Suprapubic skin (tissue), 4 donors: Measurements from ENCODE around the gene OOSP1. TPM values are rescaled to one million over a fixed set of nuclear protein-coding genes. Genes with fewer than 3 reads are reported as not detected.

Experiments used
- DNase-seq, 2 donors: peaks; one replicate each; pipeline ENCODE4 v3.0.0-alpha.2; 2019; ENCODE audit warnings: low spot score in 2 of 2
- H3K27ac ChIP-seq: fragments of 200-600 bp; sonication (generic); one replicate; pipeline ENCODE4 v1.5.1; 2019
- H3K27me3 ChIP-seq: fragments of 200-600 bp; sonication (generic); one replicate; pipeline ENCODE4 v1.5.1; 2019
- H3K36me3 ChIP-seq: fragments of 200-600 bp; sonication (generic); one replicate; pipeline ENCODE4 v1.5.1; 2019
- H3K4me1 ChIP-seq: fragments of 200-600 bp; sonication (generic); one replicate; pipeline ENCODE4 v1.5.1; 2019
- H3K4me3 ChIP-seq: fragments of 200-600 bp; sonication (generic); one replicate; pipeline ENCODE4 v1.5.1; 2019; ENCODE audit warnings: mild to moderate bottlenecking
- H3K9me3 ChIP-seq: fragments of 200-600 bp; sonication (generic); one replicate; pipeline ENCODE4 v1.5.1; 2019
- CTCF ChIP-seq, 2 donors: fragments of 200-600 bp in 1 of 2; fragments of 450-650 bp in 1 of 2; sonication (generic) in 1 of 2; IDR thresholded peaks; one replicate each; pipeline ENCODE4 v1.5.1; 2016 to 2019; ENCODE audit warnings: antibody characterized with exemption in 2 of 2, mild to moderate bottlenecking in 1 of 2, moderate library complexity in 1 of 2
- EP300 ChIP-seq: sonication (generic); formaldehyde crosslinking; IDR thresholded peaks from one replicate; pipeline ENCODE4 v1.6.1; 2017; ENCODE audit warnings: antibody characterized with exemption
- POLR2A ChIP-seq, 2 donors: fragments of 450-650 bp; IDR thresholded peaks; one replicate each; pipeline ENCODE4 v1.6.1; 2017; ENCODE audit warnings: antibody characterized with exemption in 2 of 2, mild to moderate bottlenecking in 2 of 2, moderate library complexity in 2 of 2
- POLR2AphosphoS5 ChIP-seq, 3 donors: sonication (generic); formaldehyde crosslinking; IDR thresholded peaks; one replicate each; pipeline ENCODE4 v1.6.1; 2017; ENCODE audit warnings: antibody characterized with exemption in 3 of 3
- WGBS: methylation state at CpG from one replicate; pipeline ENCODE4 v1.1.5; 2018; 5-methylcytosine and 5-hydroxymethylcytosine counted together
- total RNA-seq, 4 donors: library from RNA; depleted of rRNA; stranded (reverse); fragments of >200 nt; gene quantifications; one replicate each; pipeline ENCODE4 v1.1.0, GENCODE V29; 2016

Gene OOSP1
- total RNA-seq, 4 donors from 2014 or later: not detected

DNA sequence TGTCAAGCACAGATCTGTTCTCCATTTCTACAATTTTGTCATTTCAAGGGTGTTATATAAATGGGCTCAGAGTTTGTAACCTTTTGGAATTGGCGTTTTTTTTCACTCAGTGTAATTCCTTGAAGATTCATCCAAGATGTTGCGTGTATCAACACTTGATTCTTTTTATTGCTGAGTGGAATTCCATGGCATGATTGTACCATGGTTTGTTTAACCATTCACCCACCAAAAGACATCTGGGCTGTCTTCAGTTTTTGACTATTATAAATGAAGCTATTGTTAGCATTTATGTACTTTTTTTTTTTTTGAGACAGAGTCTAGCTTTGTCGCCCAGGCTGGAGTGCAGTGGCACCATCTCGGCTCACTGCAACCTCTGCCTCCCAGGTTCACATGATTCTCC, 2.9 kb downstream of the OOSP1 start:
- DNase-seq: no peak
- Histone ChIP-seq H3K27me3 (no peaks in the 10 kb centered on the region), H3K27ac (no peak overlapping the region), H3K36me3 (no peaks in the 10 kb centered on the region), H3K9me3 (no peaks in the 10 kb centered on the region), H3K4me1 (no peaks in the 10 kb centered on the region), H3K4me3 (no peak overlapping the region)
- TF ChIP-seq EP300 (no peak), CTCF (IDR thresholded peaks at IDR 0.05) (no peak), POLR2AphosphoS5 (IDR thresholded peaks at IDR 0.05) (no peak), POLR2A (IDR thresholded peaks at IDR 0.05) (no peak)
- 63% methylated on average over 4 of the region's 4 CpGs for WGBS

DNA sequence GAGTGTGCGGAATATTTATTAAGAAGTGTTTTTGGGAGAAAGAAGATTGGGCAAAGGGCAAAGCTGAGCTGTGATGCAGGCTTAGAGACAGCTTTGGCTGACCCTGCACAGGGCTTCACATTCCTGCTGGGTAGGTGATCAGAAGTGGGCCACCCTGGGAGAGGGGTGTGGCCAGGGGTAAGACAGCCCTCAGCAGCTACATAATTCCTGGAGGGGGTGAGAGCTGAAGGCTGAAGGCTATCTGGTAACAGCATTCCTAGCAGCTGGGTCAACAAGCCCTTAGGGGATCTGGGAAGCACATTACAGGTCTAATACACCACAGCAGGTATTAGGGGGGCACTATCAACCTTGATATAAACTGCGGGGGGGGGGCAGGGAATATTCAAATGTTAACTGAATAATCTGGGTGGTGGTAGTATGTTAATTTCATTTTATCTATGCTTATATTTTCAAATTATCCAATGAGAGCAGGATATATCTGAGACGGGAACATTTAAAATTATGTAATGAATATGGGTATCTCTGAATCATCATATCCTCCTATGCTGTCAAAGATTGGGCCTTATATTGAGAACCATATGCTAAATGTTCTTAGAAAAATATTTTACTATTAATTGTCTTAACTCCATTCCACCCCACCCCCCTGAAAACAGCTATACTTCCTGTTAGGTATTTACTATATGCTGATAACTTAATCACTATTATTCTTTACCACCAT, 5.9 kb downstream of the OOSP1 start:
- 87% methylated on average over 3 of the region's 3 CpGs for WGBS
- H3K36me3 ChIP-seq: no peaks in the 10 kb centered on the region
- no peaks in the 10 kb centered on the region for H3K4me1 ChIP-seq
- TF ChIP-seq POLR2A (IDR thresholded peaks at IDR 0.05): no peak
- no peak for TF ChIP-seq EP300
- TF ChIP-seq CTCF (IDR thresholded peaks at IDR 0.05): no peak
- no peak overlapping the region for H3K4me3 ChIP-seq
- H3K9me3 ChIP-seq: no peaks in the 10 kb centered on the region
- H3K27me3 ChIP-seq: no peaks in the 10 kb centered on the region
- H3K27ac ChIP-seq: no peak overlapping the region
- no peak for DNase-seq

GRCh38 chr11:59944720-59945119, 6.5 kb downstream of the OOSP1 start:
- Histone ChIP-seq H3K4me3 (no peak overlapping the region), H3K9me3 (no peaks in the 10 kb centered on the region), H3K36me3 (no peaks in the 10 kb centered on the region), H3K4me1 (no peaks in the 10 kb centered on the region), H3K27ac (no peak overlapping the region), H3K27me3 (no peaks in the 10 kb centered on the region)
- WGBS: 56% methylated on average over 2 of the region's 2 CpGs
- DNase-seq: no peak
- no peak for TF ChIP-seq CTCF (IDR thresholded peaks at IDR 0.05)
- no peak for TF ChIP-seq POLR2A (IDR thresholded peaks at IDR 0.05)
- TF ChIP-seq POLR2AphosphoS5 (IDR thresholded peaks at IDR 0.05): no peak
- TF ChIP-seq EP300: no peak

GRCh38 chr11:59953463-59954218, 15.4 kb downstream of the OOSP1 start:
- 81% methylated on average over 4 of the region's 4 CpGs for WGBS
- H3K9me3 ChIP-seq: no peaks in the 10 kb centered on the region
- no peak overlapping the region for H3K4me3 ChIP-seq
- no peaks in the 10 kb centered on the region for H3K4me1 ChIP-seq
- no peak overlapping the region for H3K27ac ChIP-seq
- no peaks in the 10 kb centered on the region for H3K36me3 ChIP-seq
- DNase-seq: no peak
- TF ChIP-seq POLR2AphosphoS5 (IDR thresholded peaks at IDR 0.05): no peak
- no peak for TF ChIP-seq EP300
- no peak for TF ChIP-seq CTCF (IDR thresholded peaks at IDR 0.05)
- no peak for TF ChIP-seq POLR2A (IDR thresholded peaks at IDR 0.05)
- H3K27me3 ChIP-seq: no peaks in the 10 kb centered on the region

- no peak overlapping the region for H3K4me3 ChIP-seq
- no peaks in the 10 kb centered on the region for H3K36me3 ChIP-seq
- WGBS: 76% methylated on average over 3 of the region's 3 CpGs
- DNase-seq: no peak
- TF ChIP-seq POLR2AphosphoS5 (IDR thresholded peaks at IDR 0.05) (no peak), POLR2A (IDR thresholded peaks at IDR 0.05) (no peak), EP300 (no peak), CTCF (IDR thresholded peaks at IDR 0.05) (no peak)
- no peak overlapping the region for H3K27ac ChIP-seq
- H3K9me3 ChIP-seq: no peaks in the 10 kb centered on the region
- no peaks in the 10 kb centered on the region for H3K4me1 ChIP-seq
- no peaks in the 10 kb centered on the region for H3K27me3 ChIP-seq
Measured at GRCh38 chr11:59954219-59954847, 16.1 kb downstream of the OOSP1 start.
